Stimulated activated CD4-positive, alpha-beta T cell treated with anti-CD3 and anti-CD28 coated beads, Interleukin-12 subunit alpha, Interleukin-12 subunit beta, amount 100 ng/mL, for 24 hours (primary cell): ENCODE measurements around the gene PEG3.
"Not testable (repeated sequence)": the region's sequence is repeated elsewhere in the genome, so short reads cannot be mapped to it uniquely, and the experiment has no call there.

Source experiments
- DNase-seq, 2 experiments: peaks; one replicate each; pipeline ENCODE4 v3.0.0-alpha.2; 2020; ENCODE audit warnings: low read depth in 2 of 2

The PEG3 gene

DNA sequence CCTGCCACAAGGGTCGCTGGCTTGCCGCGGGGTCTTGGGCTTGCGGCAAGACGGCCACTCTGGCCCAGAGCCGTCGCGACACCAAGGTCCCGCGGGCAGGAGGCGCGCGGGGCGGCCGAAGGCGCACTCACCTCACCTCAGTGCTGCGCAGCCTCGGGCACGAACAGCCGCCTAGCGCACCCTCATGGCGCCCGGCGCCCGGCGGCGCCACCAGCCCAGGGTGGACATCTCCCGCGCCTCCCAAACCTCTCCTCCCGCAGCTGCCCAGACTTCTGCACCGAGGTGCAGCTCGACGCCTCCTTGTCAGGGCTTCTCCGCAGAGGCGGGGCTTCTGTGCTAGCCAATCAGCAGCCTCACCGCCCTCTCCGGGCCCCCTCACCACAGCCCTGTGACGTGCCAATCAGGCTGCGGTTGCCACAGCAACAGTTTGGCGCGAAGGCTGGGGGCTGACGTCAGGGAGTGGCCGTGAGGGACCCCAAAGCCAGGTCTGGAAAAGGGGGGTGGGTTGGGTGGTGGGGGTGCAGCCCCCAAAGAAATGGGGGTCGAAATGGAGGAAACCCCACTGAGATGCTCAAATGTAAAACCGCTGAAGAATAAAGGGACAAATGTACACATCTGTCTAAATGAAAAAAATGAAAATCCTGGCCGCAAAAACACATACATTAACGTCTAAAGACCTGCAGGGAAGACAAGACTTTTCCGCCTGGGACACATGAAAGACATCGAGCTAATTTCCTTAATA is at the start of gene PEG3, which contains the start of gene ZIM2:
Gene PEG3, minus strand, starts transcription at position 276 of the 742 bp plus-strand sequence. CDS start 16,071 bp downstream, outside the sequence.
Gene ZIM2, minus strand, starts transcription at position 276 of the 742 bp plus-strand sequence. CDS start 16,449 bp downstream, outside the sequence.
- no peak for DNase-seq

DNA sequence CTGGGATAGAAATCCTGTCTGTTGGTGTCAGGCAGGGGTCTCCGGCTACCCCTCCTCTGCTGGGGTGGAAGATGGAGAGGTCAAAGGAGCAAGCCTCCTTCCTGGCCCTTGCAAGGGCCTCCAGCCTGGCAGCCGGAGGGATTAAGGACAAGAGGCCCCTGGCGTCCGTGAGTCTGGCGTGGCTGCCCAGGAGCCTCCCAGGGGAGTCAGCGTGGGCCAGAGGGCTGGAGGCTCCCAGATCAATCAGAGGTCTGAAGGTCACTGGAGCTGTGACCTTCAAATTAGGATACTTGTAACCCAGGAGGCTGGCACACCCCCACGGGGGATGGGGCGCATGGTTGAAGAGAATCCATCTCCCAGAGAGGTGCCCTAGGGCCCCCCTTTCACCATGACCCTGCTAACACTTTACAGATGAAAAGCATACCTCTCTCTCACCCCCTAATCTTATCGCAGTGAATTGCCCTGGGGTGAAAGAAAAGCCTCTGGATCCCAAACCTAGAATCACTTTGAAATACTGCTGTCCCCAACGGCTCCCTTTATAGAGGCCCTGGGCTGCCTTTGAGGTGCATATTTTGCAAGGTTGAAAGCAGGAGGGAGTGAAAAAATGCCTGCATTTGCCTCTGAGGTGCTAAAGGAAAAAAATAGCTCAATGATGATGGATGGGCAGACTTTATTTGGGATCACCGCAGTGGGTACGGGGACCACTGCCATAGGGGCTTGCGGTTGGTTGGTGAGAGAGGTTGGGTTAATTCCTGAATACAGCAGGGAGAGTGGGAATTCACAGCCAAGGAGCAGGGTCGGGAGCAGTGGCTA is 44.9 kb upstream of the PEG3 start:
- DNase-seq: no peak

DNA sequence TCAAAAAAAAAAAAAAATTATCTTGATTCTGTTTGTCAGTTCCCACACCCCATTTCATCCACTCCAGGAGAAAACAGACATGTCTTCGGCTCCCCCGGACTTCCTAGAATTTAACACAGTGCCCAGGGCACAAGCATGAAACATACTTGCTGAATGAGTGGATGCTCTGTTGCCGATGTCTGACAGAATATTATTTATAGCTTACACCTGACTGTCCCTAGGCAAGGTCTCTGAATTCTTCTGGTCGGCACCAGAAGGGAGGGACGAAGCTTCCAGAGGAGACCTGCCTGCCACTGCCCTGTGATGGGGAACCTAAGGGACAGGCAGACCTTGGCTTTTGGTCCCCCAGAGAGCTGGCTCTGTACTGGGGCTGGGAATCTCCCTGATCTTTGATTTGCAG is 43.9 kb upstream of the PEG3 start:
- DNase-seq: no peak

DNA sequence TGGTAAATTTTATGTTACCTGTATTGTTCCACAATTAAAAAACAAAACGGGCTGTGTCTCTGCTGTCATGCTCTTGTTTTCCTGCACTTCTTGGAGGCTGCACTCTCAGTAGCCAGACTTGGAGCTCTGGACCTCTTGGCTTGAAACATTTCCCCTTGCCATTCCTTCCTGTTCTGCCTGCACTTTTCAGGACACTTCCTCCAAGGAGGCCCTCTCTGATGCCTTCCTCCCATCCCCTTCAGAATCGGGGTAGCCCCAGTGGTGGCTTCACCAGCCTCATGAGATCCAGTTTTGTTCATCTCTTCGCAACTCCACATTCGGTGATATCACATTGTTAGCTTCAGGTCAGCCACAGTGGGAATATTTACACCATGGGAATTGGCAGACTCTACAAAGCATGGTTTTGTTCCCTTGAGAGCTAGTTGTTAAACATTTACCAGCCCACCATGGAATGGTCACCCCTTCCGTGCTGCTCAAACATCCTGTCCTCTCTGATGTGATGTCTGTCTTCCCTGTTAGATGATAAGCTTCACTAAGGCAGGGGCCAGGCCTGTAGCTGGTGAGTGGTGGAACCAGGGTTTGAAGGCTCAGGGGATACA is 40.2 kb upstream of the PEG3 start:
- DNase-seq: no peak

DNA sequence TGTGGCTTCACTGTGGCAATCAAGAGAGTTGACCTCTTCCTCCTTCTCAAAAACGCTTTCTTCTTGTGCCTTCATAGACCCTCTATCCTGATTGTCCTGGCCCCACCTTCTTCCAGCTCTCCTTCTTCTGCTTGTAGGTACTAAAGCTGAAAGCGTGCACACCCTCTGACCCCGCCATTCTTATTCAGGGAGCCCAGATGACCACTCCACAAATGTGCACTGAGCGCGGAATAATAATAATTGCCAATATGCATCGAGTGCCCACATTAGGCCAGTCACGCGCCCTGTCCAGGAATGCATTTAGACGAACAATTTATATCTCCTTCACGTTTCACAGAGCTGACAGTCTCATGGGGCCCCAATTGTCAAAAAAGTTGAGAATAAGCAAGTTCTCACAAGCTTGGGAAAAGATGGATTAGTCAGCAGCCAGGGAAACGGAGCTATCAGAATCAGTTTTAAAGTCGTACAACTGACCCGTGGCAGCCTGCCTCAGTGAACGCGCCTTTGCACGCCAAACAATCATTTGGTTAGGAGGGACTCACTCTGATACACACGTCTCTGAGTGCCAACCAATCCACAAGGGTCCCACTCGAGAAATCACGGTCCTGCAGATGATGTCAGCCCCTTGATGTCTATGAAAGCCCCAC is 36.7 kb upstream of the PEG3 start:
- DNase-seq: no peak

DNA sequence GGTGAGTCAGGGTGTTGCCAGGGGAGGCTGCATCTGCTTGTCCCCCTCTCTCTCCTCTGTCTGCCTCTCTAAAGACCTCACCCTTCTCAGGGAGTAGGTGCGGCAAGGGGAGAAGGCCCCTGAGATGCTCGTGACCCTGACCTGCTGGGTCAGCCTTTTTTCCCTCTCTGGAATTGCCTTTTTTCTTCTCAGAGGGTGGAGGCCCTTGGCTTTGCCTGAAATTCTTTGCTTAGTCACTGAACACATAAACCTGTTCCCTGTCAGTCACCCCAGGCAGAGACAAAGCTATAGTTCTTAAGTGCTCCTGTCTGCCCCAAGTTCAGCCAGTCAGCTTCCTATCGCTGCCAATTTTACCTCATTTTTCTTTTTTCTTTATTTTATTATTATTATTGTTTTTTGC is 35.2 kb upstream of the PEG3 start:
- no peak for DNase-seq

DNA sequence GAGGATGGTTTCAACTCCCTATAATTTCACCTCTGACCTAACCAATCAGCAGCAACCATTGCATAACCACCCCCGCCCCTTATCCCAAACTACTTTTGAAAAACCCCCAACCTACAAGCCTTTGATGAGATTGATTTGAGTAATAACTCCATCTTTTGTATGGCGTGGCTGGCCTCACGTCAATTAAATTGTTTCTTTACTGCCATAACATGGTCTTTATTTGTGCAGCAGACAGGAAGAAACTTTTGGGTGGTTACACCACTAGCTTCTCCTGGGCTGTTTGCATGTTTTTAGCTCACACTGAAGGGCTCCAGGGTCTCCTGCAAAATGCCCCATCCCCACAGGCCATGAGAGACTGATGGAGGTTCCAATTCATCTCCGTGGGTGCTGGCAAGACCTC is 34.0 kb upstream of the PEG3 start:
- no peak for DNase-seq

DNA sequence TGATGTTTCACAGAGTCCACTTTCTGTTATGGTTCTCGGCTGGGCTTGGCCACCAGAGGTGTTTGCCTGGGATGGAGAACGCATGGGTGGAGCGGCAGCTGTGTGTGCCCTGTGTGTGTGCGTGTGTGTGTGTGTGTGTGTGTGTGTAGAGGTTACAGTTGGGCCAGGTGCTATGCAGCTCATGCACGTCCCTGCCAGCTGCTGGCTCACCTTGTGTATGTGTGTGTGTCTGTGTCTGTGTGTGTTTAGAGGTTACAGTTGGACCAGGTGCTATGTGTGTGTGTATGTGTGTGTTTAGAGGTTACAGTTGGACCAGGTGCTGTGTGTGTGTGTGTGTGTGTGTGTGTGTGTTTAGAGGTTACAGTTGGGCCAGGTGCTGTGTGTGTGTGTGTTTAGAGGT is 33.0 kb upstream of the PEG3 start:
- DNase-seq: no peak

DNA sequence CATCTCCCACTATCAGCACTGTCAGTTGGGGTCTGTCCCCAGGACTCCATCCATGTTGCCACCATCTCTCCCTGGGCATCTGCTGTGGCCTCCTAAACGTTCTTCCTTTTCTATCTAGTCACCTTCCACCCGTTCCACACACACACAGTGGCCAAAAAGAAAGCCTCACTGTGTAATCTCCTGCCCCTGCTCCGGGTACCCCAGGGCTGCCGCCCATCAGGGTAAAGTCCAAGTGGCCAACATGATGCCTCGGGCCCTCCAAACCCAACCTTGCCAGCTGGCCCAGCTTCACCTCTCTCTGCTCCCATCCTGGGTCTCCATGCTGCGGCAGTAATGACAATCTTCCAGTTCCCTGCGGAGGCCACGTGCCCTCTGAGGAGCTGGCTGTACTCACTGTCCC is 29.4 kb upstream of the PEG3 start:
- no peak for DNase-seq

DNA sequence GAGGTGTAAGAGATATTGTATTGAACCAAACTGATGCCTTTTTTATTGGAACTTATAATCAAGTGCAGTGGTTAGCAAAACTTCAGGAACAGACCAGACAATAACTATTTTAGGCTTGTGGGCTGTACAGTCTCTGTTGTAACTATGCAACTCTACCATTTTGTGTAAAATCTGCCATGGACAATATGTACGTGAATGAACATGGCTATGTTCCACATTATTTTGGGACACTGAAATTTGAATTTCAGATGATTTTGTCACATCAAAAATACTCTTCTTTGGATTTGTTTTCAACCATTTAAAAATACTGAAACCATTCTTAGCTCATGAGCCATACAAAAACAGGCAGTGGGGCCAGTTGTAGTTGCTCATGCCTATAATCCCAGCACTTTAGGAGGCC is 27.9 kb upstream of the PEG3 start:
- DNase-seq: no peak

DNA sequence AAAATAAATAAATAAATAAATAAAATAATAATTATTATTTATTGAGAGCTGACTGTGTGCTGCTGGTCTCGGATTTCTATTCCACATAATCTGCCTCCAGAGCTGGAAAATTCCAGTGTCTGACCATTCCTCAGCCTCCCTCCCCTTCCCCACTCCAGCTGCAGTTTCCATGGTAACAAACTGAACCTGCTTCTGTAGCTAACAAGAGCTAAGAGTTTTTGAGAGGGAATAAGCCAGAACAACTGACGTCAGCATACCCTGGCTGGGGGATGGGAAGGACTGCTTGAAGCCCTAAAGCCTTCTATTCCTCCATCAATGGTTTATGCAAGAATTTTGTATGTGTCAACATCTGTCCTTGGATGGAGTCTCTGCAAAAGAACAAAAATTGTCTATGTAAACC is 26.0 kb upstream of the PEG3 start:
- no peak for DNase-seq

DNA sequence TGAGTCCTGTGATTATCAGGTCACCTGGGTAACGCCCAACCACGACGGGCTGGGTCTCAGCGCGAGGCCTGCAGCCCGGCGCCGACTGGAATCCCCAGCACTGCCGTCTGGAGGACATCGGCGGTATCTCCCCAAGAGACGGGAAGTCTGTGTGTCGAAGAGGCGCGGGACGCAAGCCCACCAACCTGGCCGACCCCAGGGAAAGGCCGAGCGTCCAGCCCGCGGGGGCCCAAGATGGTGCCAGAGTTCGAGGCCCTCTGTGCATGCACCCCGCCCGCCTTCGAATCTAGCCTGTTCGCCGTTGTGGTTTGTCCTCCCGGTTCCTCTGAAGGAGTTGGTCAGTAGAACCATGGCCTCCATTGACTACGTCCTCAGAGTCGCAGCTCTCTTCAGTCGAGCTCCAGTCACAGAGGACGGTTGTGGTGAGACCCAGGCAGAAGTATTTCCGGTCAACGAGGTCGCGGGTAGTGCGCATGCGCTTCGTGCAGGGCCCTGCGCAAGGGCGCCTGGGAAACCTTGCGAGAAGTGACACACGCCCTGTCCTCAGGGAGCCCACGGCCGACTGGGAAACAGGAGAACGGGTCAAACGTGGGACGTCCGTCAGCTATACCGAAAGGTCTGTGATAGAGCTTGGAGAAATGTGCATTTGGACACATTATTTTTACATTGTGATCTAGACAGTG is 24.1 kb upstream of the PEG3 start:
- no peak for DNase-seq

DNA sequence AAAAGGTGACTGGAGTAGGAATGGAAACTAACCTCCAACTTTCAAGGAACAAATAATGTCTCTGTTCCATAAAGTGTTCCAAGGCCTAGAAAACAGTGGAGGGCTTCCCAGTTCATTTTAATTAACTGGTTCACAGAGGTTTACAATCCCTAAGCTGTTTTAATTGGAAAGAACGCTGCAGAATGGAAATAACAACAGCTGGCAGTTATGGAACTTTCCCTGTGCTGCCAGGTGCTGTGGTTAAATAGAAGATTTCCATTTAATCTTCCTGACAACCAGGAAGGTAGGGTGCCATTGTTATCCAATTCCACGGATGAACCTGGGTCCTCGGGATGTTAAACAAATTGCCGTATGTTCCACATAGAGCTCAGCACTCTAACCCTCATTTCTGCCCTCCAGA is 22.2 kb upstream of the PEG3 start:
- no peak for DNase-seq

DNA sequence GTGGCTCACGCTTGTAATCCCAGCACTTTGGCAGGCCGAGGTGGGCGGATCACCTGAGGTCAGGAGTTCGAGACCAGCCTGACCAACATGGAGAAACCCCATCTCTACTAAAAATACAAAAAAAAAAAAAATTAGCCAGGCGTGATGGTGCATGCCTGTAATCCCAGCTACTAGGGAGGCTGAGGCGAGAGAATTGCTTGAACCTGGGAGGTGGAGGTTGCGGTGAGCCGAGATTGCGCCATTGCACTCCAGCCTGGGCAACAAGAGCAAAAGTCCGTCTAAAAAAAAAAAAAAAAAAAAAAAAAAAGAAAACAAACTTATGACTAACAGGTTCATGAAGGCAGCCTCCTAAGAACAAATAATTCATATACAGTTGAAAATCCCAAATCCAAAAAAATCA is 19.9 kb upstream of the PEG3 start:
- not testable (repeated sequence) for DNase-seq

DNA sequence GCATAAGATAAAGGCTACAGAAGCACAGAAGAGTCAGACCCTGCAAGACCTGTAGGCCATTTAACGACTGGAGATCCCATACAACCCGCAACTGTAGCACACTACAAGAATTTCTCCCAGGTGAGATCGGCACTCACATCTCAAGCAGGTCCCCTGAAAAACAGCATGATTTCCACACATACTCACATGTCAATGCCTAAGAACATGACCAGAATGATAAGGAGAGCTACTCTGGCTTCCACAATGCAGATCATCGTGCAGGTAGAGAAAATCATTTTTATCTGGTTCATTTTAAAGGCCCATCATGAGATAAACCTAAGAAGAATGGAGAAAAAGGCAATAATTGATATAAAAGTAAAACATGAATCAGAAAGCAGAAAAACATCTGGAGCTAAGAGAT is 17.5 kb upstream of the PEG3 start:
- no peak for DNase-seq

DNA sequence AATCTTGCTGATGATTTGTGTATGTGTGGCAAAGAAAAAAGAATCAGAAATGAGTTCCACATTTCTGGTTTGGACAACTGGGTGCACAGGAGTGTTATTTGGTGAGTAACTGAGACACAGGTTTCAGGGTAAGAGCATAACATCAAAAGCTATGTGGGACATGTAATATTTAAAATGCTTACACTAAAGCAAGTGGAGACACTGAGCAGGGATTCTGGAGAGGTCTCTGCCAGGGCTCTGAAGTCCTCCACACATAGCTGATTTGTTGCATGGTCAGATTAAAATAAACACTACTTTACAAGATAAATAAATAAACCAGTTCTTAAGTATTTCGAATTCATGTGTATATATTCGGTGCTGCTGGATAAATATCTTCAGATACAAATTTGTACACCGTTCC is 16.3 kb upstream of the PEG3 start:
- DNase-seq: no peak

DNA sequence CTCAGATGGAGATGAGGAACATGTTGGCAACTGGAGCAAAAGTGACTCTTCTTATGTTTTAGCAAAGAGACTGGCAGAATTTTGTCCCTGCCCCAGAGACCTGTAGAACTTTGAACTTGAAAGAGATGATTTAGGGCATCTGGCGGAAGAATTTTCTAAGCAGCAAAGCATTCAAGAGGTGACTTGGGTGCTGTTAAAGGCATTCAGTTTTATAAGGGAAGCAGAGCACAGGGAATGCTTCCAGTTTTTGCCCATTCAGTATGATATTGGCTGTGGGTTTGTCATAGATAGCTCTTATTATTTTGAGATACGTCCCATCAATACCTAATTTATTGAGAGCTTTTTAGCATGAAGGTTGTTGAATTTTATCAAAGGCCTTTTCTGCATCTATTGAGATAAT is 11.8 kb upstream of the PEG3 start:
- DNase-seq: not testable (repeated sequence)

DNA sequence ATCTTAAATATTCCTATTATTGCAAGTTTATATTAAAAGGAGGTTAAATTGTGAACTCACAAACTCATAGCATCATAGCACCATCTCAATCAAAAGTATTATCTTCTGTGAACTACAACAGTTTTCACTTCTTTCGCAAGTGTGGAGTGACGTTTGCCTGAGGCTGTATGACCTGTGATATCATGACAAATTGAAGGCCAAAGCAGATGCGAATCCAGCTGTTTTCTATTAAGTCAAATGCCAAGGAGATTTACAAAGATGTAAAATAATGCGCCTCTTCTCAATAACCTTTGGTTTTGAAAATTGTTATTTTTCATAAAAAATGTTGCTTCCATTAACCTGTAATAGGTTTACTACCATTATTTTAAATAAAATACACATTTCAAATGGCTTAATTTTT is 7.6 kb upstream of the PEG3 start:
- DNase-seq: no peak

DNA sequence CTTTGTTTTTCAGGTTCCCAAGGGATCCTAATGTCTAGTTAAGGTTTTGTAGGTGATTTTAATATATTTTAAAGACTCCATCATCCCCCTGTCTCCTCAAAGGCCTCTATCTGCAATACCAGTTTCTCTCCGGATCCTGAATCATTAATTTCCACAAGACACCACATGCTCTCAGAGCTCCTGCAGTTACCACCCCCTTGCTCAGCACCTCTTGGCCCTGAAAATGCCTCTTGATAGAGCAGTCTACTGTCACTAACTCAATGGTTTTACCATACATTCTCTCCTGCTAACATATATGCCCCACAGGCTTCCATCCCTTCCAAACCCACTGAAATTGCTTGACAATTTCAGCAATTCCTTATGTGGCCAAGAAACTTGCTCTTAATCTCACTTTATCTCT is 1.9 kb upstream of the PEG3 start:
- DNase-seq: no peak

DNA sequence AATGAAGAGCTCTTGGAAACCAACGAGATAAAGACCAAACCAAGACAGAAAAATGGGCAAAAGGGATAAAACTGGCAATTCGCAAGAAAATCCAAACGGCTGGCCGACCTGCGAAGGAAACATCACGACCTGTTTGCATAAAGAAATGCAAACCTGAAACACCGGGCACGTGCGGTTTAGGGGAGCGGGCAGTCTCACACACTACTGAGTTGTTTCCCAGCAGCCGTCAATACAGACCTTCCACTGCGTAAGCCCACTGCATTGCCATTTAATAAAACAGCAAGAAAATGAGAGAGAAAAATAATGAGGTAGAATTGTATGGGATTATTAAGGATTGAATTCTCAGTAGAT is 642 bp upstream of the PEG3 start:
- DNase-seq: no peak

DNA sequence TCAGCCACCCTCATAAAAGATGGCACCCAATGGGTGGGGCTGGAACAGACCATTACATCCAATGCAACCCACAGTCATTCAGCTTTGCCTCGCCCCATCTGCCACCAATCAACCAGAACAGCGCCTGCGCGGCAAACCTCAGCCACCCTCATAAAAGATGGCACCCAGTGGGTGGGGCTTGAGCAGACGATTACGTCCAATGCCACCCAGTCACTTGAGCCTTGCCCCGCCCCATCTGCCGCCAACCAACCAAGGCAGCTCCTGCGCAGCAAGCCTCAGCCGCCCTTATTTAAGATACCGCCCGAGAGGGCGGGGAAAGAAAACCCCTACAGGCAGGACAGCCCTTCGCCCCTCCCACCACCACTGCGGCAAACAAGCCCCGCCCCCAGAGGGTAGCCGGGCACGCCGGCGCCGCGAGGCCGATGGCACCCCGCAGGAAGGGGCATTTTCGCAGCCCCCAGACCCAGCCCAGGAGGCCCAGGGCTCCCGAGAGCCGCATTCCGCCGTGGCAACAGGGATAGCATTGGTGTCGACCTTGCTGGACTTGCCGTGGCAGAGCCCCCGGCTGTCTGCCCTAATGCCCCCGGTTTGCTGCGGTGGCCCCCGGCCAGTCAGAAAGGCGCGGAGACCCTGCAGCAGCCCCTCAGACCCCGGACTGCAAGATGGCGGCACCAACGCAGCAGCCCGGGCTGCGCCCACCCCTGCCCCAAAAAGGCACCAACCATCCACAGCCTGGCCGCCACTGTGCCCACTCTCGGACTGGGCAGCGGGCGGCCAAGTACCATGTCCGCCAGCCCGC is 675 bp downstream of the PEG3 start:
- no peak for DNase-seq
